BE2C (cell line): Measurements from ENCODE around the gene KCNK10.

Source experiments
- DNase-seq: peaks from one replicate; pipeline ENCODE4 v3.0.0-alpha.2; 2020
- H3K27me3 ChIP-seq: fragments of 250-450 bp; sonication (Bioruptor Pico); 2 replicates; pipeline ENCODE4 v1.5.1; 2020; ENCODE audit warnings: mild to moderate bottlenecking
- H3K36me3 ChIP-seq: fragments of 250-450 bp; sonication (Bioruptor Pico); 2 replicates; pipeline ENCODE4 v1.5.1; 2020; ENCODE audit warnings: mild to moderate bottlenecking
- H3K4me1 ChIP-seq: fragments of 250-450 bp; sonication (Bioruptor Pico); 2 replicates; pipeline ENCODE4 v1.5.1; 2020
- H3K4me3 ChIP-seq: 2 replicates; pipeline ENCODE4 v1.5.1; 2011; ENCODE audit warnings: low read depth, low read length
- H3K9me3 ChIP-seq: fragments of 250-450 bp; sonication (Bioruptor Pico); 2 replicates; pipeline ENCODE4 v1.5.1; 2020
- TF ChIP-seq, protein P1 (sequence below): IDR thresholded peaks from 2 replicates; pipeline ENCODE4 v1.5.1; 2012; ENCODE audit warnings: mild to moderate bottlenecking, low read depth, low read length

KCNK10 gene

DNA sequence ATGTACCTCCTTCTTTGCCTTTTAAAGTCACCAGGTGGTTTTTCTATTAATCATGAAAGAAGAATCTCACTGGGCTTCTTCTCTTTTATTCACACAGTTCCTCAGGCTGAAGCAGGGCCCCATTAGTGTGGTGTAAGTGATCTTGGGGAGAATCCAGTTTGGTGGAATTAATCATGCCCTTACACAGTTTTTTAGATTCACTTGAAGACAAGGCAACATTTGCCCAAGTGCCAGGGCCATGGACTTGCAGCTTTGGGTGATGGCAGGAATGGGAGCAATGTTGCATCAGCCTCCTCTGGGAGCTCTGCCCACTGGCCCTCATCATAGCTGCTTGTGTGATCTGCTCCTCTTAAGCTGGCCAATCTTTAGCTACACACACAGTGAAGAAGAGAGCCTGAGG lies 33.8 kb downstream of the KCNK10 start:
- Histone ChIP-seq H3K4me3 (no peak overlapping the region), H3K4me1 (no peaks in the 10 kb centered on the region), H3K27me3 (no peaks in the 10 kb centered on the region), H3K9me3 (no peaks in the 10 kb centered on the region), H3K36me3 (no peaks in the 10 kb centered on the region)
- TF ChIP-seq, protein P1, sequence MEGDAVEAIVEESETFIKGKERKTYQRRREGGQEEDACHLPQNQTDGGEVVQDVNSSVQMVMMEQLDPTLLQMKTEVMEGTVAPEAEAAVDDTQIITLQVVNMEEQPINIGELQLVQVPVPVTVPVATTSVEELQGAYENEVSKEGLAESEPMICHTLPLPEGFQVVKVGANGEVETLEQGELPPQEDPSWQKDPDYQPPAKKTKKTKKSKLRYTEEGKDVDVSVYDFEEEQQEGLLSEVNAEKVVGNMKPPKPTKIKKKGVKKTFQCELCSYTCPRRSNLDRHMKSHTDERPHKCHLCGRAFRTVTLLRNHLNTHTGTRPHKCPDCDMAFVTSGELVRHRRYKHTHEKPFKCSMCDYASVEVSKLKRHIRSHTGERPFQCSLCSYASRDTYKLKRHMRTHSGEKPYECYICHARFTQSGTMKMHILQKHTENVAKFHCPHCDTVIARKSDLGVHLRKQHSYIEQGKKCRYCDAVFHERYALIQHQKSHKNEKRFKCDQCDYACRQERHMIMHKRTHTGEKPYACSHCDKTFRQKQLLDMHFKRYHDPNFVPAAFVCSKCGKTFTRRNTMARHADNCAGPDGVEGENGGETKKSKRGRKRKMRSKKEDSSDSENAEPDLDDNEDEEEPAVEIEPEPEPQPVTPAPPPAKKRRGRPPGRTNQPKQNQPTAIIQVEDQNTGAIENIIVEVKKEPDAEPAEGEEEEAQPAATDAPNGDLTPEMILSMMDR = no peak
- DNase-seq = no peak

DNA sequence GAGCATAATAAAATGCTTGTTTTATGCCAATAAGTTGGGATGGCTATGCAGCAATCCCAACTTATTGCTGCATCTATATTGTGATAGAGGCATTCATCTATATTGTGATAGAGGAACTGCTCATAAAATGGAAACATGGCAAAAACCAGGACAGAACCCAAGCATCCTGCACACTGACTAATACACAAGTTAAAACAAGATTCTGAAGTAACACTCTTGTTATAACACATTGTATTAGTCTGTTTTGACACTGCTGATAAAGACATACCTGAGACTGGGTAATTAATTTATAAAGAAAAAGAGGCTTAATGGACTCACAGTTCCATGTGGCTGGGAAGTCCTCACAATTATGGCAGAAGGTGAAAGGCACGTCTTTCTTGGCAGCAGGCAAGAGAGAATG lies 36.8 kb downstream of the KCNK10 start:
- Histone ChIP-seq H3K9me3 (no peaks in the 10 kb centered on the region), H3K27me3 (no peaks in the 10 kb centered on the region), H3K36me3 (no peaks in the 10 kb centered on the region), H3K4me1 (no peaks in the 10 kb centered on the region), H3K4me3 (no peak overlapping the region)
- DNase-seq = no peak
- TF ChIP-seq, protein P1 = no peak

DNA sequence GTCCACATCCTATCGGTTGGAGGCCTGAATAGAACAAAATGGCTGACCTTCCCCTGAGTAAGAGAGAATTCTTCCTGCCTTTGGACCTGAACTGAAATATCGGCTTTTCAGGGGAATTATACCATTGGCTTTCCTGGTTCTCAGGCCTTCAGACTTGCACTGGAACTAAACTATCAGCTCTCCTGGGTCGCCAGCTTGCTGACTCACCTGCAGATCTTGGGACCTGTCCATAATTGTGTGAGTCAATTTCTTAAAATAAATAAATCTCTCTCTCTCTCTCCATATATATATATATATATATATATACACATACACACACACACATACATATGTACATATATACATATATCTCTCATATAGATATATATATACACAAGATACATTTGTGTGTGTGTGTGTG lies 41.6 kb downstream of the KCNK10 start:
- Histone ChIP-seq H3K4me1 (no peaks in the 10 kb centered on the region), H3K9me3 (no peaks in the 10 kb centered on the region), H3K27me3 (no peaks in the 10 kb centered on the region), H3K4me3 (no peak overlapping the region), H3K36me3 (no peaks in the 10 kb centered on the region)
- no peak for DNase-seq
- TF ChIP-seq, protein P1 = no peak

DNA sequence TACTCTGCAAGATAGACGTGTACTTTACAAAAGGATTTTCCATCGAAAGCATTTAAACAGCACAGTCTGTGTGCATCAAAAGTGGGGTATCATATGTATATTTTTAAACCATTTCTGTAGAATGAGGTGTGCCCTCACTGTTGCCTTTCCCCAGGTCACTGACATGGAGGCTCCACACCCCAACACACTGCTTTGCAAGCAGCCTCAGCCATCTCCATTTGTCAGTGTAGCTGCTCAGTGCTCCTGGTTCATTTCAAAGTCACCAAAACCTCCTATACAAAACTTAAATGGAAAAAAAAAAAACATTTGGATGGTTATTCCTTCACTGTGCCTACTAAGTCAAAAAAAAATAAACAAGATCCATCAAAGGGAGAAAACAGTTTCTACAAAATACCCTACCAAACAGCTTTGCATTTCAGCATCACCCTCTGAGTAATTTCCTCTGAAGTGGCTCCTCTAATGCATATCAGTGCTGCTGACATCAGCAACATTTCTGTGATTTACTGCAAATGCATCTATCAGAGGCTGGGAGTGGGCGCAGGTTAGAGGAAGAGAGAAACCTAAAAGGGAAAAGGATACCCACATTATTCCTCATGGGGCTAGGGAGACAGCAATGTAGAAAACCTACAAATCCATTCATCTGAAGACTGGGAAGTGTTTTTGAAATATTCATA lies 46.0 kb downstream of the KCNK10 start:
- H3K36me3 ChIP-seq = no peaks in the 10 kb centered on the region
- no peak for DNase-seq
- H3K4me3 ChIP-seq = no peak overlapping the region
- TF ChIP-seq, protein P1 = no peak
- no peaks in the 10 kb centered on the region for H3K9me3 ChIP-seq
- no peaks in the 10 kb centered on the region for H3K27me3 ChIP-seq
- no peaks in the 10 kb centered on the region for H3K4me1 ChIP-seq

DNA sequence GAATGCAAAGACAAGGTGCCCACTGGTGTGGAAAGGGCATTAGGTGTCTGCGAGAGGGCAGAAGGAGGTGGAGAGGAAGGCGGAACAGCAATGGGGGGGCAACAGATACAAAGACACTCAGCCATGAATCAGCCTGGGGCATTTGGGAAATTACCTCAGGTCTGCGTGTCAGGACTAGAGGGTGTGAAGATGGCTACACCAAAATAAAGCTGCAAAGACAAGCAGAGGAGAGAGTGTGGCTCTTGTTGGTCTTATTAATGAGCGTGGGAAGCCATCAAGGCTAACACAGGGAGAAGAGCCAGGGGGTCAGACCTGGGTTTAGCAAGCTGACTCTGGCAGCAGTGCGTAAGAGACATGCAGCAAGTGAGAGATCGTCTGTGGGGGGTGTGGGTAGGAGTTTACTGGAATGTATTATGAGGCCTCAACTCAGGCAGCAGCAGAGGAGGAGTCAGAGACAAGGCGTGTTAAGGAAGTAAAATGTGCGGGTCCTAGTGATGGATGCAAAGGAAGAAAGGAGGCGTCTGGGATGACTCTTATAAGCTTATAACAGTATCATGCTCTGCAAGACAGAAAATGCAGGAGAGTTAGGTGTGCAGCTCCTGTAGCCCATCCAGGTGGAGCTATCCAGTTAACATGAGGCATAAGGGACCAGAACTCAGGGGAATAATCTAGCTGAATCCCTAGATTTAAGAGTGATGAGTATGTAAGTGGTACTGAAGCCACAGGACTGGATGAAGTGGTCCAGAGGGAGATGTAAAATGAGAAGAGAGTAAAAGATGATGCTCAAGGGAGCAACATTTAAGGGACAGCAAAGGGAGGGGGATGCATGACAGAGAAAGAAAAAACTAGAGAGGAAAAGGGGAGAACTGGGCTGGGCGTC lies 50.4 kb downstream of the KCNK10 start:
- Histone ChIP-seq H3K9me3 (no peaks in the 10 kb centered on the region), H3K4me3 (no peak overlapping the region), H3K27me3 (no peaks in the 10 kb centered on the region), H3K36me3 (no peaks in the 10 kb centered on the region), H3K4me1 (no peaks in the 10 kb centered on the region)
- TF ChIP-seq, protein P1 = no peak
- no peak for DNase-seq

DNA sequence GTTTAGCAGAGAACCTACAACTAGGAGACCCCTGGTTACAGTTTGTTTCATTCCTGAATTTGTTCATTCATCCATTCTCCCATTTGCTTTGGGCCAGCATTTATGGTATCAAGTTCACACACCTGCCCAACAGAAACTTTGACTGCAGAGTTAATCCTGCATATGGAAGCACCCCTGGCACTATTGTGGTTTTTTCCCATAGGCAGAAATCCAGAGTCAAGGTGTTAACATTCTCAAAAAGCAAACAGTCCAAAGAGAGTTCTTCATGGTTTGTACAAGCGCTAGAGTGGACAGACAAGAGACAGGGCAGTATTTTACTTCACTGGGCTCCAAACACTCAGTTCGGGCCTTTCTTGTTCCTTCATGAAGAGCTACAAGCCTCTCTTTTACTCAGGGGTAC lies 51.9 kb downstream of the KCNK10 start:
- TF ChIP-seq, protein P1 = no peak
- H3K4me1 ChIP-seq = no peaks in the 10 kb centered on the region
- no peaks in the 10 kb centered on the region for H3K27me3 ChIP-seq

More for the DNA sequence above, 51.9 kb downstream of the KCNK10 start:
- Histone ChIP-seq H3K9me3 (no peaks in the 10 kb centered on the region), H3K36me3 (no peaks in the 10 kb centered on the region), H3K4me3 (no peak overlapping the region)
- no peak for DNase-seq
